ENCODE data around the gene MYDGF. TPM values are rescaled to one million over a fixed set of nuclear protein-coding genes. Genes with fewer than 3 reads are reported as not detected.

MYDGF gene
- polyA plus RNA-seq, 3 donors: 64.6 to 165 (median 160) TPM

GRCh38 chr19:4657262-4657661, 12.9 kb downstream of the MYDGF start:
- H3K36me3 ChIP-seq (replicated peaks in 1 of 2; ENCODE audit: control insufficient read depth in 1 of 2, insufficient read depth in 2 of 2, low read length in 2 of 2): peaks cover 76 to 90% of the 10 kb centered on the region in 2 donors
- intact Hi-C loops (cut with micrococcal nuclease): no loop called here
- H3K27ac ChIP-seq (ENCODE audit: low read depth in 1 of 2, low read length in 2 of 2): no peak overlapping the region
- DNase-seq: no peak
- no peak overlapping the region for H3K4me3 Mint-ChIP-seq
- peaks cover 0 to 2% (median 0%) of the 10 kb centered on the region in 3 donors for H3K27me3 Mint-ChIP-seq (ENCODE audit: low read depth in 3 of 3)
- no peak overlapping the region for H2AFZ ChIP-seq (ENCODE audit: insufficient read depth, low read depth, low read length, poor library complexity, severe bottlenecking)
- no peak overlapping the region for H3K4me3 ChIP-seq (replicated peaks in 1 of 3; ENCODE audit: low read depth in 2 of 3, low read length in 3 of 3)
- peaks cover 65 to 92% of the 10 kb centered on the region in 2 donors for H3K36me3 Mint-ChIP-seq
- no peak for TF ChIP-seq CTCF (IDR thresholded peaks at IDR 0.05)
- H3K4me1 ChIP-seq (ENCODE audit: control insufficient read depth in 1 of 2, insufficient read depth in 2 of 2, low read length in 2 of 2): no peaks in the 10 kb centered on the region
- H3K9ac ChIP-seq (ENCODE audit: insufficient read depth, low read length, poor library complexity, severe bottlenecking): no peak overlapping the region
- H3K4me1 Mint-ChIP-seq: peaks cover 4% of the 10 kb centered on the region
- H3K27me3 ChIP-seq (ENCODE audit: control insufficient read depth in 2 of 2, insufficient read depth in 2 of 2, low read length in 2 of 2): no peaks in the 10 kb centered on the region
- peaks cover 32% of the 10 kb centered on the region for H4K20me1 ChIP-seq (ENCODE audit: insufficient read depth, low read length)
- H3K4me2 ChIP-seq (replicated peaks; ENCODE audit: extremely low read depth, low read length, poor library complexity, severe bottlenecking): no peak overlapping the region
- H3K9me3 ChIP-seq (replicated peaks in 1 of 2; ENCODE audit: control insufficient read depth in 1 of 2, insufficient read depth in 1 of 2, low read length in 2 of 2): no peaks in the 10 kb centered on the region
- 96% methylated on average over 6 of the region's 14 CpGs for WGBS (ENCODE audit: insufficient coverage)
- no peaks in the 10 kb centered on the region for H3K9me3 Mint-ChIP-seq
- peak overlapping the region in 3 of 7 donors; percentile 11 to 63 (median 30) for H3K27ac Mint-ChIP-seq
- H3K79me2 ChIP-seq (ENCODE audit: insufficient read depth, low read length): no peaks in the 10 kb centered on the region

GRCh38 chr19:4656102-4656501, 14.0 kb downstream of the MYDGF start:
- no peaks in the 10 kb centered on the region for H3K27me3 ChIP-seq (ENCODE audit: control insufficient read depth in 2 of 2, insufficient read depth in 2 of 2, low read length in 2 of 2)
- H3K9me3 ChIP-seq (replicated peaks in 1 of 2; ENCODE audit: control insufficient read depth in 1 of 2, insufficient read depth in 1 of 2, low read length in 2 of 2): no peaks in the 10 kb centered on the region
- no peak for TF ChIP-seq CTCF (IDR thresholded peaks at IDR 0.05)
- WGBS (ENCODE audit: insufficient coverage): 76% methylated on average over 7 of the region's 8 CpGs
- intact Hi-C loops (cut with micrococcal nuclease): no loop called here
- no peaks in the 10 kb centered on the region for H3K9me3 Mint-ChIP-seq
- H3K4me3 Mint-ChIP-seq: no peak overlapping the region
- H3K79me2 ChIP-seq (ENCODE audit: insufficient read depth, low read length): no peaks in the 10 kb centered on the region
- peaks cover 69 to 87% of the 10 kb centered on the region in 2 donors for H3K36me3 ChIP-seq (replicated peaks in 1 of 2; ENCODE audit: control insufficient read depth in 1 of 2, insufficient read depth in 2 of 2, low read length in 2 of 2)
- peaks cover 61 to 86% of the 10 kb centered on the region in 2 donors for H3K36me3 Mint-ChIP-seq
- no peak overlapping the region for H3K4me2 ChIP-seq (replicated peaks; ENCODE audit: extremely low read depth, low read length, poor library complexity, severe bottlenecking)
- no peak overlapping the region for H3K27ac ChIP-seq (ENCODE audit: low read depth in 1 of 2, low read length in 2 of 2)
- H4K20me1 ChIP-seq (ENCODE audit: insufficient read depth, low read length): peaks cover 20% of the 10 kb centered on the region
- H2AFZ ChIP-seq (ENCODE audit: insufficient read depth, low read depth, low read length, poor library complexity, severe bottlenecking): no peak overlapping the region
- H3K27ac Mint-ChIP-seq: peak overlapping the region in 1 of 7 donors; percentile 50
- DNase-seq: no peak
- no peak overlapping the region for H3K9ac ChIP-seq (ENCODE audit: insufficient read depth, low read length, poor library complexity, severe bottlenecking)
- peaks cover 0 to 2% (median 0%) of the 10 kb centered on the region in 3 donors for H3K27me3 Mint-ChIP-seq (ENCODE audit: low read depth in 3 of 3)
- no peaks in the 10 kb centered on the region for H3K4me1 ChIP-seq (ENCODE audit: control insufficient read depth in 1 of 2, insufficient read depth in 2 of 2, low read length in 2 of 2)
- H3K4me1 Mint-ChIP-seq: peaks cover 4% of the 10 kb centered on the region
- H3K4me3 ChIP-seq (replicated peaks in 1 of 3; ENCODE audit: low read depth in 2 of 3, low read length in 3 of 3): no peak overlapping the region
